Heart left ventricle (tissue), 16 donors: ENCODE measurements around the gene SCN2B. TPM values are rescaled to one million over a fixed set of nuclear protein-coding genes. Genes with fewer than 3 reads are reported as not detected.

Experiments used
- ATAC-seq, 4 donors: fragments of 200-7000 bp; cut with Tn5 transposase; one replicate each; pipeline ENCODE4 v1.9.1; 2020 to 2022; ENCODE audit warnings: moderate library complexity in 4 of 4, mild to moderate bottlenecking in 3 of 4, moderate number of reproducible peaks in 1 of 4
- DNase-seq, 5 donors: peaks; one replicate each; pipeline ENCODE4 v3.0.0-alpha.2; 2020
- H3K27ac ChIP-seq, 12 donors: fragments of 200-600 bp; sonication (generic) in 4 of 12; one replicate each; pipeline versions ENCODE4 v1.5.0 to v1.8.0; 2016 to 2022; ENCODE audit warnings: mild to moderate bottlenecking in 2 of 12
- H3K27me3 ChIP-seq, 9 donors: fragments of 200-600 bp; sonication (generic) in 2 of 9; one replicate each; pipeline versions ENCODE4 v1.5.1 to v1.8.0; 2016 to 2022; ENCODE audit warnings: mild to moderate bottlenecking in 3 of 9
- H3K36me3 ChIP-seq, 9 donors: fragments of 200-600 bp; sonication (generic) in 2 of 9; one replicate each; pipeline versions ENCODE4 v1.5.0 to v1.8.0; 2018 to 2022; ENCODE audit warnings: mild to moderate bottlenecking in 2 of 9
- H3K4me1 ChIP-seq, 12 donors: fragments of 200-600 bp; sonication (generic) in 4 of 12; one replicate each; pipeline versions ENCODE4 v1.5.0 to v1.8.0; 2016 to 2022; ENCODE audit warnings: mild to moderate bottlenecking in 3 of 12
- H3K4me3 ChIP-seq, 12 donors: fragments of 200-600 bp; sonication (generic) in 4 of 12; one replicate each; pipeline versions ENCODE4 v1.5.0 to v1.8.0; 2017 to 2022; ENCODE audit warnings: mild to moderate bottlenecking in 9 of 12, moderate library complexity in 4 of 12
- H3K9me3 ChIP-seq, 12 donors: fragments of 200-600 bp; sonication (generic) in 4 of 12; one replicate each; pipeline versions ENCODE4 v1.5.0 to v1.8.0; 2016 to 2022; ENCODE audit warnings: mild to moderate bottlenecking in 1 of 12
- POLR2A ChIP-seq, 2 donors: fragments of 450-650 bp; IDR thresholded peaks; one replicate each; pipeline ENCODE4 v1.6.1; 2017; ENCODE audit warnings: antibody characterized with exemption in 2 of 2, mild to moderate bottlenecking in 2 of 2, moderate library complexity in 2 of 2
- WGBS, 4 donors: extraction: QIAGEN DNeasy Blood & Tissue Kit in 2 of 4; methylation state at CpG; one replicate each; pipeline versions ENCODE4 v1.1.5 to v1.1.7; 2013 to 2018; 5-methylcytosine and 5-hydroxymethylcytosine counted together
- intact Hi-C, 10 donors: fragments of 100-400 bp; cut with DNase I; formaldehyde crosslinking; loops; one replicate each; pipeline versions ENCODE4 v1.11.1 to v1.14.2; 2022
- polyA plus RNA-seq, 2 donors: library from polyadenylated mRNA; stranded (reverse); fragments of 200-250 nt; gene quantifications; one replicate each; pipeline ENCODE4 v1.2.3, GENCODE V29; 2013
- total RNA-seq, 9 donors: library from RNA; depleted of rRNA in 2 of 9; stranded (reverse); fragments of >200 nt in 2 of 9; fragmentation: NEBNext Ultra II Directional in 3 of 9; extraction: Animal tissue kit (Norgen Biotek cat#: 25700) in 3 of 9; gene quantifications; one replicate each; pipeline versions ENCODE4 v1.1.0 to v1.2.4, GENCODE V29; 2016 to 2023
- TF ChIP-seq, protein P1 (sequence below), 12 donors: fragments of 200-600 bp; sonication (generic) in 4 of 12; IDR thresholded peaks; one replicate each; pipeline versions ENCODE4 v1.5.0 to v1.8.0; 2018 to 2022; ENCODE audit warnings: antibody characterized with exemption in 12 of 12, mild to moderate bottlenecking in 5 of 12
- donor health status: ischemic (EF 13 %, LVEDD 7.1; RV severe dilation, severe dysfunction).
- donor health status: healthy with polysubstance abuse.
- donor health status: DM: no; HTN: yes; CAD: no.
- donor health status: DM: no; HTN: no; CAD: no.
- donor health status: ischemic (EF 25% LVEDD 6.9; RV normal size, moderate dysfunction).
- donor health status: ischemic (EF 25% LVEDD 5.7; RV mildly dilated, moderate dysfunction).
- donor health status: healthy.
- donor health status: DM: yes; HTN: yes; CAD: no.
- donor health status: ischemic (EF 35%, LVEDD 5.7; RV mildly dilated, moderate dysfunction).
- donor health status: nonischemic (EF 11% LVEDD 7.7; RV severe dilation, severe dysfunction).
- donor health status: DM: yes; HTN: yes; CAD: no.
- donor health status: PGD.
- donor health status: ischemic (EF 29% LVEDD 5.4; RV normal size, mild dysfunction).
- donor health status: nonischemic (EF 23%, LVEDD 6.1; RV moderate dilation, normal function).

The SCN2B gene
- total and polyA plus RNA-seq, 11 donors, result 3.6 to 32.5 (median 11.8) TPM

DNA sequence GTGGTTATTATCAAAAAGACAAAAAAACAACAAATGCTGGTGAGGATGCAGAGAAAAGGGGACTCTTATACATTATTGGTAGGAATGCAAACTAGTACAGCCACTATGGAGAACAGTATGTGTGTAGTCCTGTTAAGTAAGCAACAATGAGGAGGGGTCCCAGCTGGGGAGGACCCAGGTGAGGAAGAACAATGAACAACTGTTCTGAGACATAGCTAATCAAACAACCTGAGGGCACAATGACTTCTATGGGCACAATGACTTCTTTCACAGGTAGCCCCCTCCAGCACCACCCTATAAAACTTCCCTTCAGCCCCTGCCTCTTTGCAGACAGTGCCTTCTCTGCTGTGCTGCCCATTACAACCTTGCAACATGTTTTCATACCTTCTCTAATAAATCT, 42.8 kb upstream of the SCN2B start:
- ATAC-seq (no peak), DNase-seq (no peak)
- peaks cover 0 to 80% (median 0%) of the 10 kb centered on the region in 12 donors for H3K4me1 ChIP-seq
- H3K4me3 ChIP-seq, result peak overlapping the region in 1 of 12 donors; percentile 10
- H3K27me3 ChIP-seq, result peaks cover 0 to 5% (median 0%) of the 10 kb centered on the region in 9 donors
- intact Hi-C loops, result no loop called here
- peak overlapping the region in 1 of 12 donors; percentile 46 for H3K27ac ChIP-seq
- TF ChIP-seq POLR2A (IDR thresholded peaks at IDR 0.05), result no peak
- TF ChIP-seq, protein P1, sequence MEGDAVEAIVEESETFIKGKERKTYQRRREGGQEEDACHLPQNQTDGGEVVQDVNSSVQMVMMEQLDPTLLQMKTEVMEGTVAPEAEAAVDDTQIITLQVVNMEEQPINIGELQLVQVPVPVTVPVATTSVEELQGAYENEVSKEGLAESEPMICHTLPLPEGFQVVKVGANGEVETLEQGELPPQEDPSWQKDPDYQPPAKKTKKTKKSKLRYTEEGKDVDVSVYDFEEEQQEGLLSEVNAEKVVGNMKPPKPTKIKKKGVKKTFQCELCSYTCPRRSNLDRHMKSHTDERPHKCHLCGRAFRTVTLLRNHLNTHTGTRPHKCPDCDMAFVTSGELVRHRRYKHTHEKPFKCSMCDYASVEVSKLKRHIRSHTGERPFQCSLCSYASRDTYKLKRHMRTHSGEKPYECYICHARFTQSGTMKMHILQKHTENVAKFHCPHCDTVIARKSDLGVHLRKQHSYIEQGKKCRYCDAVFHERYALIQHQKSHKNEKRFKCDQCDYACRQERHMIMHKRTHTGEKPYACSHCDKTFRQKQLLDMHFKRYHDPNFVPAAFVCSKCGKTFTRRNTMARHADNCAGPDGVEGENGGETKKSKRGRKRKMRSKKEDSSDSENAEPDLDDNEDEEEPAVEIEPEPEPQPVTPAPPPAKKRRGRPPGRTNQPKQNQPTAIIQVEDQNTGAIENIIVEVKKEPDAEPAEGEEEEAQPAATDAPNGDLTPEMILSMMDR (IDR thresholded peaks at IDR 0.05), result no peak
- no peaks in the 10 kb centered on the region for H3K9me3 ChIP-seq
- no peaks in the 10 kb centered on the region for H3K36me3 ChIP-seq

DNA sequence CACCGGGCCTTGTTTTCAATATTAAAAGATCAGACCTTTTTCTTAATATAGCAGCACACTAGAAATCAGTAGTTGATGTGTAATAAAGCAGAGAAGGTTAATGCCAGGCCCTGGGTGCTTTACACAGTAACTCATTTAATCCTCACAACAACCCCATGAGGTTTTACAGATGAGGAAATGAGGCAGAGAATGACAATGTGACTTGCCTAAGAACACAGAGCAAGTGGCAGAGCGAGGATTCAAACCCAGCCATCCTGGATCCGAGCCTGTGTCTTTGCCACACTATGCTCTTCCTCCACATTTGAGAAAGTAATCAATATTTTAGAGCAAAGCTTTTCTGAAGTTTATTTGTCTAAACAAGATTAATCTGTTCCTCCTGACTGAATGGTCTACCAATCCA, 41.1 kb upstream of the SCN2B start:
- Histone ChIP-seq H3K27me3 (peaks cover 0 to 5% (median 0%) of the 10 kb centered on the region in 9 donors), H3K4me3 (peak overlapping the region in 1 of 12 donors; percentile 23), H3K27ac (peak overlapping the region in 1 of 12 donors; percentile 76)

DNA sequence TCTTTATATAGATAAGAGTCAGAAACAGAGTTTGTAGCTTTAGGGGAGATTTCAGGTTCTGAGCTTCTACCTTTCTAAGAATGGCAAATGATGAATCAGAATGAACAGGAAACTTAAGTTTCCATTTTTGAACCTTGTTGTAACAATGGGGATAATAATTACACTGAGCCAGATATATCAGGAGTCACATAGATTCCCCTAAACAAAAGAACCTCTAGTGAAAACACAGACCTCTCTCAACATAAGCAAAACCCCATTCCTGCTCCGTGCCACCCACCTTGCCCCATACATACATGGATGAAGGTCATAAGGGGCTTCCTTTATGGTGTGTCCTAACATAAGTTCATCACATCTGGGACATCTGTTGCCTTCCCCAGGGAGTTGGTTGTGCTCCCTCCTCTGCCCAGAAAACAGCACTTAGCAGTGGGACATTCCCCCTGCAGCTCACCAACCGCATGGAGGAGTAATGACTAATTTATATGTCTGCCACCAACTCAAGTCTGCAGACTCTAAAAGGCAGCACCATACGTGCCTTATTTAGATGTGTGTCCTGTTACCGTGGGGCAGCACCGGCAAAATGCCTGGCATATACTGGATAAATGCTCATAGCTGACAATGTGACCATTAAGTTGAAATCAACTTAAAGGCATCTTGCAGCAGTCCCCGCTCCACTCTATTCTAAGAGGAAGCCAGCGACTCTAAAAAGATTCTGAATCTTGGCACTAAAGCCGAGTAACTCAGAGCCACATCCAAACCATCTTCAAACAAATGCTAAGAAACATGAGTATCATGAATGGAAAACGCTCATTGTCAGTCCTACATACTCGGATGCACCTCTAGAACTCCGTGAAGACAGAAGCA, 40.4 kb upstream of the SCN2B start:
- Histone ChIP-seq H3K4me3 (peak overlapping the region in 1 of 12 donors; percentile 23), H3K36me3 (peaks cover 0 to 4% (median 0%) of the 10 kb centered on the region in 9 donors), H3K27ac (peak overlapping the region in 1 of 12 donors; percentile 76), H3K9me3 (no peaks in the 10 kb centered on the region), H3K27me3 (peaks cover 0 to 5% (median 0%) of the 10 kb centered on the region in 9 donors), H3K4me1 (peaks cover 0 to 90% (median 3%) of the 10 kb centered on the region in 12 donors)
- TF ChIP-seq POLR2A (IDR thresholded peaks at IDR 0.05), result no peak
- TF ChIP-seq, protein P1 (IDR thresholded peaks at IDR 0.05), result no peak
- ATAC-seq (no peak), DNase-seq (no peak)
- intact Hi-C loops, result no loop called here
- 82 to 89% (median 86%) methylated on average over 11 of the region's 11 CpGs for WGBS, 4 donors

More for the DNA sequence above, 41.1 kb upstream of the SCN2B start:
- TF ChIP-seq, protein P1 (IDR thresholded peaks at IDR 0.05), result no peak
- no peak for TF ChIP-seq POLR2A (IDR thresholded peaks at IDR 0.05)
- ATAC-seq (no peak), DNase-seq (no peak)
- intact Hi-C loops, result no loop called here
- Histone ChIP-seq H3K9me3 (no peaks in the 10 kb centered on the region), H3K36me3 (no peaks in the 10 kb centered on the region), H3K4me1 (peaks cover 0 to 90% (median 0%) of the 10 kb centered on the region in 12 donors)
- WGBS, 4 donors, result 89 to 94% (median 92%) methylated on average over 3 of the region's 3 CpGs

DNA sequence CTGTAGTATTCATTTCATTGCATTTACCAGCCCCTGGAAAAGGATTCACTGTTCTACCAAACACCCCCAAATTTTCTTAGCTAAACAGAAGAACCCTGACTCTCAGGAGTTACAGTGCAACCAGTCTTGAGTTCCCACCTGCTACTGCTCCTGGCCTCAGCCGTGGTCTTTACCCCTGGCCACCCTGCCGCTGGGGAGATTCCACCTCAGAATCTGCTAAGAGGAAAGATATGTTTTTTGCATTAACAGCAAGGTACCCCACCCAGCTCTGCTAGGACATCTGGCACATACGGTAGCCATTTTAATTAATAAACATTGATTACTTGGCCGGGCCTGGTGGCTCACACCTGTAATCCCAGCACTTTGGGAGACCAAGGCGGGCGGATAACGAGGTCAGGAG, 39.3 kb upstream of the SCN2B start:
- Histone ChIP-seq H3K27ac (peak overlapping the region in 2 of 12 donors; percentile 48 to 85), H3K36me3 (peaks cover 0 to 9% (median 0%) of the 10 kb centered on the region in 9 donors), H3K27me3 (peaks cover 0 to 2% (median 0%) of the 10 kb centered on the region in 9 donors), H3K4me1 (peaks cover 0 to 90% (median 10%) of the 10 kb centered on the region in 12 donors), H3K9me3 (no peaks in the 10 kb centered on the region), H3K4me3 (peak overlapping the region in 1 of 12 donors; percentile 25)
- intact Hi-C loops, result no loop called here
- no peak for TF ChIP-seq POLR2A (IDR thresholded peaks at IDR 0.05)
- TF ChIP-seq, protein P1 (IDR thresholded peaks at IDR 0.05), result no peak
- ATAC-seq (no peak), DNase-seq (no peak)
- WGBS, 4 donors, result 83 to 90% (median 88%) methylated on average over 7 of the region's 7 CpGs
